HCT116 (cell line): Measurements from ENCODE around the gene METTL1. TPM values are rescaled to one million over a fixed set of nuclear protein-coding genes. Genes with fewer than 3 reads are reported as not detected.
A peak's percentile ranks its signal among the peaks of the same experiment; 100 is the strongest.

ENCODE experiments used
- ATAC-seq: fragments of 200-7000 bp; cut with Tn5 transposase; 2 replicates; pipeline ENCODE4 v1.9.1; 2020; ENCODE audit warnings: mild to moderate bottlenecking, moderate library complexity
- BruUV-seq: library from RNA; stranded (reverse); fragments of 400-500 nt; replicated peaks from 2 replicates; lab custom pipeline; 2021; lab: Mats Ljungman, UMichigan
- CTCF ChIA-PET: fragments of 300-600 bp; sonication (Branson Sonifier 250); formaldehyde crosslinking; loops from one replicate; lab custom pipeline; 2021; ENCODE audit warnings: antibody characterized with exemption; lab: Charles Lee
- POLR2A ChIA-PET: fragments of 300-600, 350-600 bp; sonication (Branson Sonifier 250); formaldehyde crosslinking; loops from one replicate; lab custom pipeline; 2021; ENCODE audit warnings: antibody characterized with exemption; lab: Charles Lee
- RAD21 ChIA-PET, 2 experiments: fragments of 300-600 bp; sonication (Branson Sonifier 250); formaldehyde crosslinking; loops; one replicate each; lab custom pipeline; 2023; ENCODE audit warnings: low total read pairs in 2 of 2; ENCODE audit not compliant: uncharacterized antibody in 2 of 2, unreplicated experiment in 2 of 2, low non-redundant PET in 1 of 2; lab: Charles Lee
- DNase-seq: peaks from one replicate; pipeline ENCODE4 v3.0.0-alpha.2; 2010; ENCODE audit warnings: low read depth, low spot score
- H2AFZ ChIP-seq: fragments of 200-600 bp; shearing (Covaris generic), sonication (generic); 2 replicates; pipeline ENCODE4 v1.6.1; 2017; ENCODE audit warnings: low read depth, mixed run types, mixed read lengths, antibody characterized with exemption, low read length; ENCODE audit not compliant: poor library complexity, severe bottlenecking
- H3K27ac ChIP-seq: 2 replicates; pipeline ENCODE4 v1.5.1; 2012; ENCODE audit warnings: low read depth, low read length
- H3K27me3 ChIP-seq: fragments of 200-600 bp; sonication (generic); 2 replicates; pipeline ENCODE4 v1.6.1; 2016; ENCODE audit warnings: mixed run types, low read length, mixed read lengths; ENCODE audit not compliant: insufficient read depth
- H3K36me3 ChIP-seq, 2 experiments: fragments of 200-500 bp in 1 of 2; fragments of 200-600 bp in 1 of 2; sonication (Bioruptor generic) in 1 of 2; sonication (generic) in 1 of 2; 2 replicates each; pipeline versions ENCODE4 v1.5.1 to v1.6.1; 2014 to 2016; ENCODE audit warnings: low read length in 2 of 2, inconsistent platforms in 1 of 2, mixed read lengths in 1 of 2, mixed run types in 1 of 2; ENCODE audit not compliant: insufficient read depth in 2 of 2, control insufficient read depth in 1 of 2
- H3K4me1 ChIP-seq, 2 experiments: fragments of 200-600 bp in 1 of 2; sonication (generic) in 1 of 2; 2 replicates each; pipeline versions ENCODE4 v1.5.1 to v1.6.1; 2012 to 2017; ENCODE audit warnings: low read length in 2 of 2, inconsistent platforms in 1 of 2, mild to moderate bottlenecking in 1 of 2, mixed read lengths in 1 of 2, mixed run types in 1 of 2, moderate library complexity in 1 of 2; ENCODE audit not compliant: insufficient read depth in 2 of 2, control insufficient read depth in 1 of 2
- H3K4me2 ChIP-seq: fragments of 200-600 bp; sonication (generic); 2 replicates; pipeline ENCODE4 v1.6.1; 2017; ENCODE audit warnings: mixed run types, low read length, mixed read lengths
- H3K4me3 ChIP-seq, 2 experiments: fragments of 200-600 bp in 1 of 2; sonication (generic) in 1 of 2; replicated peaks in 1 of 2; 2 replicates each; pipeline ENCODE4 v1.5.1; 2011 to 2016; ENCODE audit warnings: low read length in 2 of 2, control low read depth in 1 of 2, low read depth in 1 of 2, mild to moderate bottlenecking in 1 of 2, mixed read lengths in 1 of 2, mixed run types in 1 of 2
- H3K79me2 ChIP-seq: fragments of 200-600 bp; sonication (generic); 2 replicates; pipeline ENCODE4 v1.6.1; 2017; ENCODE audit warnings: mild to moderate bottlenecking, mixed run types, low read length, moderate library complexity, mixed read lengths; ENCODE audit not compliant: insufficient read depth
- H3K9ac ChIP-seq: fragments of 200-600 bp; sonication (generic); 2 replicates; pipeline ENCODE4 v1.6.1; 2016; ENCODE audit warnings: low read length, mixed read lengths
- H3K9me2 ChIP-seq: fragments of 200-600 bp; sonication (generic), shearing (Covaris generic); 2 replicates; pipeline ENCODE4 v1.6.1; 2017; ENCODE audit warnings: mixed run types, mild to moderate bottlenecking, moderate library complexity; ENCODE audit not compliant: insufficient read depth
- H3K9me3 ChIP-seq, 2 experiments: fragments of 200-500 bp in 1 of 2; fragments of 200-600 bp in 1 of 2; sonication (Bioruptor generic) in 1 of 2; sonication (generic) in 1 of 2; 2 replicates each; pipeline ENCODE4 v1.6.1; 2014 to 2017; ENCODE audit warnings: low read length in 2 of 2, mixed read lengths in 2 of 2, inconsistent platforms in 1 of 2, low read depth in 1 of 2, mild to moderate bottlenecking in 1 of 2, mixed run types in 1 of 2, moderate library complexity in 1 of 2; ENCODE audit not compliant: control insufficient read depth in 1 of 2, insufficient read depth in 1 of 2
- H4K20me1 ChIP-seq: fragments of 200-600 bp; sonication (generic), shearing (Covaris generic); 2 replicates; pipeline ENCODE4 v1.6.1; 2017; ENCODE audit warnings: mixed run types, mild to moderate bottlenecking, moderate library complexity; ENCODE audit not compliant: insufficient read depth
- CEBPB ChIP-seq: IDR thresholded peaks from 2 replicates; pipeline ENCODE4 v1.6.1; 2012; ENCODE audit warnings: low read depth
- EZH2 ChIP-seq: fragments of 200-600 bp; sonication (generic); IDR thresholded peaks from 2 replicates; pipeline ENCODE4 v1.6.1; 2017; ENCODE audit warnings: antibody characterized with exemption, mixed run types
- EZH2phosphoT487 ChIP-seq: fragments of 200-600 bp; IDR thresholded peaks from 2 replicates; pipeline ENCODE4 v1.6.1; 2018; ENCODE audit warnings: antibody characterized with exemption, borderline replicate concordance
- POLR2A ChIP-seq: IDR thresholded peaks from 2 replicates; pipeline ENCODE4 v1.7.0; 2011; ENCODE audit warnings: borderline replicate concordance; ENCODE audit not compliant: insufficient read depth, insufficient read length; ENCODE audit errors: extremely low read depth
- ZFX ChIP-seq: fragments of 450-650 bp; IDR thresholded peaks from 2 replicates; pipeline ENCODE4 v1.6.1; 2017
- intact Hi-C: fragments of 100-400 bp; cut with micrococcal nuclease; formaldehyde crosslinking; loops from 2 replicates; pipeline ENCODE4 v1.10.0; 2022
- total RNA-seq: library from RNA; stranded (reverse); gene quantifications from one replicate; pipeline ENCODE4 v1.2.1, GENCODE V29; 2021; ENCODE audit not compliant: unreplicated experiment
- TF ChIP-seq, protein P1 (sequence below): IDR thresholded peaks from 2 replicates; pipeline ENCODE4 v1.6.1; 2012
- TF ChIP-seq, protein P2 (sequence below): IDR thresholded peaks from 2 replicates; pipeline ENCODE4 v1.6.1; 2012; ENCODE audit warnings: low read depth

The METTL1 gene
- total RNA-seq, 1 experiment from 2014 or later, result 56.6 TPM

DNA sequence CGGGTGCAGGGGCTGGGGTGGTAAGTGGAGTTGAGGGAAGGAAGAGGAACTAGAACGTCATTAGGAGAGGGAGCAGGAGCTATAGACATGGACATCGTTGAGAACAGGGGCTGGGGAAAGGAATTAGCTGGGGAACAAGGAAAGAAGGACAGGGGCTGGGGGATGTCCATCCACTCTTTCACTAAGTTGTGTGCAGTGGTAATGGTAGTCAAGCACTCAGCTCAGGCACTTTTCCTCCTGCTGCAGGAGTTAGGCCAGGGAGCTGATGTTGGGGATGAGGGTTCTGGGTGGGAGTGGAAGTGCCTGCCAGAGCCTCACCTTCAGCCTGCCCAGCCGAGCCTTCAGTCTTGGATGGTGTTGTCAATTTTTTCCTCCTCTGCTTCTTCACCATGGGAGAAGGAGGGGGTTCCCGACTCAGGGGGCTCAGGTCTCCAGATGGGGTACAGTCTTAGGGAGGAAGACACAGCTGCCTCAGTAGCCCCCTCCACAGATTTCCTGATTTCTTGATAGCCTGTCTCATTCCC lies 42.5 kb downstream of the METTL1 start:
- RAD21 ChIA-PET, result no interaction called here
- Histone ChIP-seq H3K9ac (no peak overlapping the region), H2AFZ (no peak overlapping the region), H3K27me3 (no peaks in the 10 kb centered on the region), H3K27ac (no peak overlapping the region), H4K20me1 (no peaks in the 10 kb centered on the region), H3K4me2 (no peak overlapping the region), H3K79me2 (no peaks in the 10 kb centered on the region), H3K36me3 (peaks cover 4 to 14% of the 10 kb centered on the region in 2 experiments; a peak in 3 of 4 replicates), H3K4me1 (peaks cover 7 to 18% of the 10 kb centered on the region in 2 experiments; a peak in 3 of 4 replicates), H3K9me3 (no peaks in the 10 kb centered on the region), H3K4me3 (no peak overlapping the region), H3K9me2 (no peaks in the 10 kb centered on the region)
- DNase-seq, result no peak
- intact Hi-C loops, result no loop called here
- TF ChIP-seq, protein P1, sequence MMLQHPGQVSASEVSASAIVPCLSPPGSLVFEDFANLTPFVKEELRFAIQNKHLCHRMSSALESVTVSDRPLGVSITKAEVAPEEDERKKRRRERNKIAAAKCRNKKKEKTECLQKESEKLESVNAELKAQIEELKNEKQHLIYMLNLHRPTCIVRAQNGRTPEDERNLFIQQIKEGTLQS, result no peak
- ATAC-seq, result no peak
- CTCF ChIA-PET, result interaction anchor here (0.6 to 1.1 kb wide), 3 partner anchors 9 to 486 kb away, joined by 3 to 6 read pairs (median 3); no protein-coding TSS in a partner anchor
- POLR2A ChIA-PET, result no interaction called here
- BruUV-seq, result no TSS peak

DNA sequence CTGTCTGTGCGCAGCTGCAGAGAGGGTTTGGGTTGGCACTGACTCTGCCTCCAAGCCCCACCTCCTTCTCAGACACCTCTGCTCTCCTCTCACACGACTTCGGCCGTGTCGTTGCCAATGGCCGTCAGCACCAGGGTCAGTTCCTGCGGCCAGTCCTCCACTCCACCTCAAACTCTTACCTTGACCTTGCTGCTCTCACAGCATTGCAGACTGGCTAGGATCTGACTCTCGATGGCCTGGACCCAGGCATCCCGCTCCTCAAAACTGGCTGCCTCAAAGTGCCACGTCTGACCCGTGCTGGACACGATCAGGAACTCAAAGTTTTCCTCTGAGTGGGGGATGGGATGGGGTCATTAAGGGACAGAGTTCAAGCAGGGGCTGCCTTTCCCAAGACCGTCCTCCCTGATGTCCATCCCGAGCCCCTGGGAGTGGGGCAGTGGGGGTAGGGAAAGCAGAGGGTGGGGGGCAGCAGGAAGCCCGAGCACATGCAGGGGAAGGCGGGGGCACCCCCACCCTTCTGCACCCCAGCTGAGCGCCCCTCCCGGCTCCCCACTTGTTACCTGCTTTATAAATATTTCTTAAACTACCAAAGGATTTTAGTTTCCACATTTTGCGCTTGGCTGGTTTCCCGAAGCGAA lies 44.0 kb downstream of the METTL1 start:
- Histone ChIP-seq H3K27me3 (no peaks in the 10 kb centered on the region), H3K36me3 (peaks cover 4 to 13% of the 10 kb centered on the region in 2 experiments; a peak in 3 of 4 replicates), H3K4me3 (no peak overlapping the region), H3K9me2 (no peaks in the 10 kb centered on the region), H3K27ac (no peak overlapping the region; the same call in 1 of the 2 replicates), H2AFZ (no peak overlapping the region), H3K4me1 (peaks cover 7 to 18% of the 10 kb centered on the region in 2 experiments; a peak in 3 of 4 replicates), H4K20me1 (no peaks in the 10 kb centered on the region), H3K9ac (no peak overlapping the region), H3K79me2 (no peaks in the 10 kb centered on the region)
- ATAC-seq, result no peak
- intact Hi-C loops, result loop anchor here (2.0 kb wide), 1 partner anchor 15 kb away; no protein-coding TSS in a partner anchor
- DNase-seq, result no peak
- ChIA-PET POLR2A (no interaction called here), RAD21 (no interaction called here)
- BruUV-seq, result no TSS peak
- no peak for TF ChIP-seq POLR2A
- no peak for TF ChIP-seq EZH2phosphoT487
- no peak for TF ChIP-seq CEBPB
- TF ChIP-seq, protein P2, sequence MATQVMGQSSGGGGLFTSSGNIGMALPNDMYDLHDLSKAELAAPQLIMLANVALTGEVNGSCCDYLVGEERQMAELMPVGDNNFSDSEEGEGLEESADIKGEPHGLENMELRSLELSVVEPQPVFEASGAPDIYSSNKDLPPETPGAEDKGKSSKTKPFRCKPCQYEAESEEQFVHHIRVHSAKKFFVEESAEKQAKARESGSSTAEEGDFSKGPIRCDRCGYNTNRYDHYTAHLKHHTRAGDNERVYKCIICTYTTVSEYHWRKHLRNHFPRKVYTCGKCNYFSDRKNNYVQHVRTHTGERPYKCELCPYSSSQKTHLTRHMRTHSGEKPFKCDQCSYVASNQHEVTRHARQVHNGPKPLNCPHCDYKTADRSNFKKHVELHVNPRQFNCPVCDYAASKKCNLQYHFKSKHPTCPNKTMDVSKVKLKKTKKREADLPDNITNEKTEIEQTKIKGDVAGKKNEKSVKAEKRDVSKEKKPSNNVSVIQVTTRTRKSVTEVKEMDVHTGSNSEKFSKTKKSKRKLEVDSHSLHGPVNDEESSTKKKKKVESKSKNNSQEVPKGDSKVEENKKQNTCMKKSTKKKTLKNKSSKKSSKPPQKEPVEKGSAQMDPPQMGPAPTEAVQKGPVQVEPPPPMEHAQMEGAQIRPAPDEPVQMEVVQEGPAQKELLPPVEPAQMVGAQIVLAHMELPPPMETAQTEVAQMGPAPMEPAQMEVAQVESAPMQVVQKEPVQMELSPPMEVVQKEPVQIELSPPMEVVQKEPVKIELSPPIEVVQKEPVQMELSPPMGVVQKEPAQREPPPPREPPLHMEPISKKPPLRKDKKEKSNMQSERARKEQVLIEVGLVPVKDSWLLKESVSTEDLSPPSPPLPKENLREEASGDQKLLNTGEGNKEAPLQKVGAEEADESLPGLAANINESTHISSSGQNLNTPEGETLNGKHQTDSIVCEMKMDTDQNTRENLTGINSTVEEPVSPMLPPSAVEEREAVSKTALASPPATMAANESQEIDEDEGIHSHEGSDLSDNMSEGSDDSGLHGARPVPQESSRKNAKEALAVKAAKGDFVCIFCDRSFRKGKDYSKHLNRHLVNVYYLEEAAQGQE, result peak; percentile 35; the same call in 1 of the 2 replicates
- no peak for TF ChIP-seq ZFX
- no peak for TF ChIP-seq EZH2
- TF ChIP-seq, all 23 proteins: peak for 1
- CTCF ChIA-PET, result no interaction called here
- Histone ChIP-seq H3K9me3 (no peaks in the 10 kb centered on the region), H3K4me2 (no peak overlapping the region)
